Esophagus muscularis mucosa (tissue), 4 donors: ENCODE measurements around the gene IQCE.
A peak's percentile ranks its signal among the peaks of the same experiment; 100 is the strongest.

Experiments
- CTCF ChIP-seq, 3 experiments: fragments of 200-600 bp in 2 of 3; fragments of 450-650 bp in 1 of 3; sonication (generic) in 2 of 3; IDR thresholded peaks; one replicate each; pipeline ENCODE4 v1.5.1; 2017 to 2019; ENCODE audit warnings: antibody characterized with exemption in 3 of 3, mild to moderate bottlenecking in 2 of 3, moderate library complexity in 1 of 3
- EP300 ChIP-seq: sonication (generic); formaldehyde crosslinking; IDR thresholded peaks from one replicate; pipeline ENCODE4 v1.6.1; 2017; ENCODE audit warnings: antibody characterized with exemption
- POLR2AphosphoS5 ChIP-seq, 2 donors: sonication (generic); formaldehyde crosslinking; IDR thresholded peaks; one replicate each; pipeline ENCODE4 v1.6.1; 2017; ENCODE audit warnings: antibody characterized with exemption in 2 of 2

DNA sequence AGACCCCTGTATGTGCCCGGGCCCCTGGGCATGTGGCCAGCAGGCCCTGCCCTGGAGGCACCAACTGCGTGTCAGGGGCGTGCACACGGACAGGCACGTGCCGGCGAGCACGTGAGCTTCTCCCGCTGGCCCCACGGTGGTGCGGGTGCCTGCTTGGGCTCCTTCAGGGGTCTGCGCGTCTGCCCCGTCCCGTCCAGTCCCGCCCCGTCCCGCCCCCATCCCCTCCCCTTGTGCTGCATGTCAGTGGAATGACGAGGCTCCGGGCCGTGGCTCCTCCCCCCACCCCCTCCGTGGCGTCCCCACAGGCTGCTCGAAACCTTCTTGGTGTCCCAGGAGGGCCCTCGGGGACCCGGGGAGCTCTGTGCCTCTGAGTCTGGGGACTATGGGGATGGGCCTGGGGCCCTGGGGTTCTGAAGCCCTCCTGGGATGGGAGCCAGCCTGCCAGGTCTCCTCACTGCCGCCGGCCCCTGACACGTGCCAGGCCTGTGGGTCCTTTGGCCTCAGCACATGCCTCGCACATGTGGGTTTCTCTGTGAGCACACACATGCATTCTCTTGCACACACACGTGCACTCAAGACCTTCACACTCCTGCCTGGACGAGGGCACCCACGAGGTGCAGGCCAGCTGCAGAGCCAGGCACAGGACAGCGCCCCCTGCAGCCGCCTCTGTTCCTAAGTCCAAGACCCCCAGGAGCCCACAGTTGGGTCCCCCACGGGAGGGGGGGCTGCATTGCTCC is 101.7 kb downstream of the IQCE start:
- TF ChIP-seq CTCF (IDR thresholded peaks at IDR 0.05): peak in 1 of 3 experiments; percentile 4
- no peak for TF ChIP-seq POLR2AphosphoS5 (IDR thresholded peaks at IDR 0.05)
- TF ChIP-seq EP300: no peak
